ENCODE measurements around the gene PTTG2. TPM values are rescaled to one million over a fixed set of nuclear protein-coding genes. Genes with fewer than 3 reads are reported as not detected.

Gene PTTG2
- total and polyA plus RNA-seq, 2 of the 4 experiments (the other 2 are of a cell fraction), result not detected

- ATAC-seq (ENCODE audit: low read depth) (no peak), DNase-seq (no peak)
- no peaks in the 10 kb centered on the region for H3K9me1 ChIP-seq (ENCODE audit: insufficient read depth, low read length)
- no peak overlapping the region for H3K4me2 ChIP-seq (ENCODE audit: low read depth, low read length)
- no peak overlapping the region for H4K8ac ChIP-seq (ENCODE audit: low read depth in 2 of 2, low read length in 2 of 2)
- H2BK5ac ChIP-seq (ENCODE audit: low read depth, low read length, poor library complexity, severe bottlenecking), result no peak overlapping the region
- BruUV-seq (replicated peaks), result no TSS peak
- no peak overlapping the region for H3K56ac ChIP-seq (ENCODE audit: extremely low read depth, insufficient read depth, low read length)
- no peak overlapping the region for H2BK15ac ChIP-seq (ENCODE audit: low read depth, low read length)
- no peak overlapping the region for H3K4me3 ChIP-seq (ENCODE audit: insufficient read depth, low read depth, low read length)
- H3K23ac ChIP-seq (ENCODE audit: low read depth, low read length), result no peak overlapping the region
- no peak for TF ChIP-seq RAD21 (IDR thresholded peaks at IDR 0.05; ENCODE audit: low read length)
- no peaks in the 10 kb centered on the region for H3K9me3 ChIP-seq (ENCODE audit: control insufficient read depth, insufficient read depth, low read length)
- no peak overlapping the region for H2AK5ac ChIP-seq (ENCODE audit: low read depth, low read length)
- no peak overlapping the region for H2BK120ac ChIP-seq (ENCODE audit: low read depth, low read length)
- H4K91ac ChIP-seq (ENCODE audit: insufficient read depth, low read depth, low read length), result no peak overlapping the region
- no peaks in the 10 kb centered on the region for H3K4me1 ChIP-seq (ENCODE audit: control insufficient read depth, insufficient read depth, low read length)
- CTCF ChIA-PET, result no interaction called here
- no peak overlapping the region for H4K5ac ChIP-seq (ENCODE audit: low read depth, low read length)
- POLR2A ChIA-PET (ENCODE audit: unreplicated experiment), result no interaction called here
- no peak overlapping the region for H3K14ac ChIP-seq (replicated peaks; ENCODE audit: low read depth, low read length)
- intact Hi-C loops (cut with micrococcal nuclease), result no loop called here
- in situ Hi-C loops (cut with MboI; ENCODE audit: low sequenced_read_pairs), result no loop called here
- peaks cover 49% of the 10 kb centered on the region for H3K27me3 ChIP-seq (ENCODE audit: control insufficient read depth, insufficient read depth, low read length)
- H2BK20ac ChIP-seq (ENCODE audit: low read depth, low read length), result no peak overlapping the region
- no peak overlapping the region for H3K18ac ChIP-seq (ENCODE audit: low read depth, low read length)
- H2AK9ac ChIP-seq (replicated peaks; ENCODE audit: low read depth, low read length, poor library complexity), result no peak overlapping the region
- no peak overlapping the region for H3K27ac ChIP-seq (ENCODE audit: insufficient read depth, low read length)
- no peaks in the 10 kb centered on the region for H3K36me3 ChIP-seq (ENCODE audit: control insufficient read depth, insufficient read depth, low read length)
- H3K4ac ChIP-seq (ENCODE audit: low read depth, low read length), result no peak overlapping the region
- H2AFZ ChIP-seq (replicated peaks; ENCODE audit: low read length, poor library complexity), result no peak overlapping the region
- 80% methylated on average over 4 of the region's 8 CpGs; no CpG with 5 or more reads in 1 of the 2 experiments for WGBS, 2 experiments (ENCODE audit: extremely low coverage in 2 of 2, insufficient read length in 1 of 2)
- H3K79me1 ChIP-seq (ENCODE audit: low read depth in 1 of 2, low read length in 2 of 2), result no peaks in the 10 kb centered on the region
- H3K9ac ChIP-seq (ENCODE audit: low read depth, low read length), result no peak overlapping the region
- no peaks in the 10 kb centered on the region for H4K20me1 ChIP-seq (ENCODE audit: insufficient read depth, low read length)
- dilution Hi-C loops (cut with HindIII; ENCODE audit: low sequenced_read_pairs, unreplicated experiment), result no loop called here
Measured at GRCh38 chr4:37934096-37934495, 26.1 kb upstream of the PTTG2 start.
